A549 treated with AZD2906 at 1 μM for 4 hours (cell line): ENCODE data around the gene PLEKHG4B. TPM values are rescaled to one million over a fixed set of nuclear protein-coding genes. Genes with fewer than 3 reads are reported as not detected.

Experiments
- total RNA-seq: library from RNA; stranded (reverse); fragments of 200-300 nt; extraction: Qiagen RNA extraction; gene quantifications from 5 replicates; pipeline ENCODE4 v1.2.3, GENCODE V29; 2022

PLEKHG4B gene, protein sequence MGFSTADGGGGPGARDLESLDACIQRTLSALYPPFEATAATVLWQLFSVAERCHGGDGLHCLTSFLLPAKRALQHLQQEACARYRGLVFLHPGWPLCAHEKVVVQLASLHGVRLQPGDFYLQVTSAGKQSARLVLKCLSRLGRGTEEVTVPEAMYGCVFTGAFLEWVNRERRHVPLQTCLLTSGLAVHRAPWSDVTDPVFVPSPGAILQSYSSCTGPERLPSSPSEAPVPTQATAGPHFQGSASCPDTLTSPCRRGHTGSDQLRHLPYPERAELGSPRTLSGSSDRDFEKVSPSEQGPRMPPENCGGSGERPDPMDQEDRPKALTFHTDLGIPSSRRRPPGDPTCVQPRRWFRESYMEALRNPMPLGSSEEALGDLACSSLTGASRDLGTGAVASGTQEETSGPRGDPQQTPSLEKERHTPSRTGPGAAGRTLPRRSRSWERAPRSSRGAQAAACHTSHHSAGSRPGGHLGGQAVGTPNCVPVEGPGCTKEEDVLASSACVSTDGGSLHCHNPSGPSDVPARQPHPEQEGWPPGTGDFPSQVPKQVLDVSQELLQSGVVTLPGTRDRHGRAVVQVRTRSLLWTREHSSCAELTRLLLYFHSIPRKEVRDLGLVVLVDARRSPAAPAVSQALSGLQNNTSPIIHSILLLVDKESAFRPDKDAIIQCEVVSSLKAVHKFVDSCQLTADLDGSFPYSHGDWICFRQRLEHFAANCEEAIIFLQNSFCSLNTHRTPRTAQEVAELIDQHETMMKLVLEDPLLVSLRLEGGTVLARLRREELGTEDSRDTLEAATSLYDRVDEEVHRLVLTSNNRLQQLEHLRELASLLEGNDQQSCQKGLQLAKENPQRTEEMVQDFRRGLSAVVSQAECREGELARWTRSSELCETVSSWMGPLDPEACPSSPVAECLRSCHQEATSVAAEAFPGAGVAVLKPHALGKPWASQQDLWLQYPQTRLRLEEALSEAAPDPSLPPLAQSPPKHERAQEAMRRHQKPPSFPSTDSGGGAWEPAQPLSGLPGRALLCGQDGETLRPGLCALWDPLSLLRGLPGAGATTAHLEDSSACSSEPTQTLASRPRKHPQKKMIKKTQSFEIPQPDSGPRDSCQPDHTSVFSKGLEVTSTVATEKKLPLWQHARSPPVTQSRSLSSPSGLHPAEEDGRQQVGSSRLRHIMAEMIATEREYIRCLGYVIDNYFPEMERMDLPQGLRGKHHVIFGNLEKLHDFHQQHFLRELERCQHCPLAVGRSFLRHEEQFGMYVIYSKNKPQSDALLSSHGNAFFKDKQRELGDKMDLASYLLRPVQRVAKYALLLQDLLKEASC (N-terminal part only)
- 1.00 to 2.0 TPM (median 1.7 TPM) in 5 replicates for total RNA-seq

DNA sequence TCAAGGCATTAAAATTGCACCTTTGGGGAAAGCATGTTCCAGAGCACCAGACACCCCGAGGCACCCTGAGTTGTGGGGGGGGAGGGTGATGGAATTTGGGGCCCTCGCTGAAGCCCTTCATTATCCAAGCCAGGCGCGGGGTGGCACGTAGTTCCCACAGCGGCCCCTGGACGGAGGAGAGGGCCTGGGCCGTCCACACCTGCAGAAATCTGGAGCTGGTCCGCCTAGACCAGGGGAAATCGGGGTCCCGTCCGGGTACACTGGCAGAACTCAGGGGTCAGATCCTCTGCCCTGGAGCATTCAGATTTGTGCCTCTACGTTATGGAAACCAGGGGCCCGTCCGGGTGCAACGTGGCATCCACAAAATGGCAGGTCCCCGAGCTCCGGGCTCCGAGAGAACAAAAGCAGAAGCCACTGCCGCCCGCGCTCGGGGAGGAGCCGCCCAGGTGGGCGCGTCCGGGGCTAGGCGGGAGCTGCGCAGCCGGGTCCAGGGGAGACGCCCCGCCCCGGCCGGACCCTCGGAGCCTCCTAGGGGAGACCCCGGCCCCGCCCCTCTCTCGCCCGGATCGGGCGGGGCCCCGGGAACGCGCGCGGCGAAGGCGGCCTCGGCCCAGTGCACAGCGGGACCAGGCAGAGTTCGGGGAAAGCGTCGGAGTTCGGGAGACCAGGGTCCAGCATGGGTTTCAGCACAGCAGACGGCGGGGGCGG is at the start of gene PLEKHG4B:
Gene PLEKHG4B, plus strand, starts transcription at position 613 of the 708 bp plus-strand sequence. Its CDS starts 64 bp downstream, at position 677.

DNA sequence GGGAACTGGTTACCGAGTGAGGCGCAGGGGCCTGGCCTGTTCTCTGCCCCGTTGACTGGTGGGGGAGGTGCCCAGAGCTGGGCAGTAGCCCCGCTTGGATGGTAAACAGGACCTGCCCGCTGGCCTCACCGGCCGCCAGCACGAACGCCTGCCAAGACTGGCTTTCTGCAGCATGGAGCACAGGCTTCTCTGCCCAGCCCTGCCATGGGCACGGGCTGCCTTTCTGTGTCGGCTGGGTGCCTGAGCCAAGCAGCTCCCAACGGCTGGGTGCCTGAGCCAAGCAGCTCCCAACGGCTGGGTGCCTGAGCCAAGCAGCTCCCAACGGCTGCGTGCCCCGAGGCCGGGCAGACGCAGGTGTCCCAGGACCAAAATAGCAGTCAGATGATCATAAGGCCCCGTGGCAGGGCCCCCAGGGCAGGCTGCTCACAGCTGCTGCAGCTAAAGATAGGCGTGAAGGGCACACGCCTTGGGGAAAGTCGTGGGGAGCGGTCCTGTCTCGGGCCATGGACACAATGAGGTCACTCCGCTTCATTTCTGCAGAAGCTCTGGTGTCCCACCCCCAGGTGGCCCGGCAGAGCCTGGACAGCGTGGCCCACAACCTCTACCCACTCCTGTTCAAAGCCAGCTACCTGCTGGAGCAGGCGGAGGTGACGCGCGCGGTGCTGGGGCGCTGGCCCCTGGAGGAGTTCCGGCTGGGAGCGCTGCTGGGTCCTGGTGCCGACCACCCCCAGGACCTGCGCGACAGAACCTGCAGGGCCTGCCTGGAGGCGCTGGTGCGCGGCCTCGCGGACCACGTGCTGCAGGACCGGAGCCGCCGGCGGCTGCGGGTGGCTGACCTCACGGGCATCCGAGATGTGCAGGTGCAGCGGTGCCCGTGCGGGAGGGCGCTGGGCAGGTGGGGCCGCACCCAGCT is 99.3 kb downstream of the PLEKHG4B start, which contains the start of gene LRRC14B:
Gene LRRC14B, plus strand, starts transcription at position 460 of the 913 bp plus-strand sequence. Its CDS starts 44 bp downstream, at position 504.

DNA sequence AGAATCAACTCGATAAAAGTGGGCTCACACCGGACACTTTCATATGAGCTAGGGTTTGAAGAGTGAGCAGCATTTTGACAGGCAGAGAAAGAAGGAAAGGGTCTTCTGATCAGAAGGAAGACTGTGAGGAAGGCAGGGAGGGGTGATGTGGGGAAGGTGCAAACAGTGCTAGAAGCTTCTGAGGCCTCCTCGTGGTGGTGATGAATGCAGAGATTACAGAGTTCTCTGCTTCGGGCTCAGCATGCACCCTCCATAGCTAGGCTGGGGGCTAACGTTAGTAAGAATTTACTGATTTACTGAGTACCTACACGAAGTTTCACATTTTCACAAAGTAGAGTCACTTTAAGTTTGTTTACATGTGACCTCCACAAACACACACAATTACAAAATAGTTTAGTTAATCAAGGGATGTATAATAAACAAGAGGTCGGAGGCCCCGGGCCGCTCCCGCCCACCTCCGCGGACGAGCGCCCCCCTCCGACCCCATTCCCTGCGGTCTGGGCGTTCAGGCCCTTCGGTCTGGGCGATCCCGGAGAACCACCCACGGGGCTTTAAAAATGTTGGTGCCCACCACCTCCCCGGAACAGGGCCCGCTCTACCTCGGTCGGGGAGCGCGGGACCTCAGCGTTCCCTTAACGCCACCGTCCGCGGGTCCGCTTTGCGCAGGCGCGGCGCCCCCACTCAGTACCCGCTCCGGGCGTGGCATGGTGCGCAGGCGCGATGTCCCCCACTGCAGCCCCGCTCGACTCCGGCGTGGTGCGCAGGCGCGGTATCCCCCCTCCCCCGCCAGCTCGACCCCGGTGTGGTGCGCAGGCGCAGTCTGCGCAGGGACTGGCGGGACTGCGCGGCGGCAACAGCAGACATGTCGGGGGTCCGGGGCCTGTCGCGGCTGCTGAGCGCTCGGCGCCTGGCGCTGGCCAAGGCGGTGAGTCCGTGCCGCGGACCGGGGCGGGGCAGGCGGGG is 125.8 kb downstream of the PLEKHG4B start, which contains the start of the genes CCDC127 and SDHA:
Gene CCDC127, minus strand, starts transcription at position 660 of the 963 bp plus-strand sequence. CDS start 1,304 bp downstream, outside the sequence.
Gene SDHA, plus strand, starts transcription at position 827 of the 963 bp plus-strand sequence. Its CDS starts 36 bp downstream, at position 863.

Other genes with a start within 250 kb of the PLEKHG4B start
- not detected in 5 replicates for gene LRRC14B, start 99.3 kb downstream of the PLEKHG4B start, total RNA-seq
- gene CCDC127, start 126.0 kb downstream of the PLEKHG4B start, total RNA-seq = 5.8 to 6.0 TPM (median 6.0 TPM) in 5 replicates
- gene SDHA, start 126.2 kb downstream of the PLEKHG4B start, total RNA-seq = 107 to 120 TPM (median 118 TPM) in 5 replicates
- 156 to 185 TPM (median 183 TPM) in 5 replicates for gene PDCD6, start 179.5 kb downstream of the PLEKHG4B start, total RNA-seq
- gene AHRR, start 229.5 kb downstream of the PLEKHG4B start, total RNA-seq = 4.4 to 5.2 TPM (median 4.8 TPM) in 5 replicates